HG03097 (cell line): Measurements from ENCODE around the gene NAT16.

ENCODE experiments used
- ATAC-seq: cut with Tn5 transposase; IDR thresholded peaks from one replicate; pipeline ENCODE4 v1.9.1; 2021; ENCODE audit not compliant: unreplicated experiment, low FRiP score

The NAT16 gene

GRCh38 chr7:101180130-101180755 lies at the start of gene NAT16:
NAT16 (minus strand) TSS chr7:101180293; CDS start chr7:101174807, 5,486 bp downstream.
- no peak for ATAC-seq

- ATAC-seq, result no peak
Observed at GRCh38 chr7:101226721-101227120, 46.6 kb upstream of the NAT16 start.

- ATAC-seq, result no peak
Observed at GRCh38 chr7:101225650-101226049, 45.6 kb upstream of the NAT16 start.

- no peak for ATAC-seq
Observed at GRCh38 chr7:101223528-101223927, 43.4 kb upstream of the NAT16 start.

- ATAC-seq, result no peak
Observed at GRCh38 chr7:101222275-101222830, 42.3 kb upstream of the NAT16 start.

- no peak for ATAC-seq
Observed at GRCh38 chr7:101220295-101220694, 40.2 kb upstream of the NAT16 start.

GRCh38 chr7:101218236-101219125 lies 38.4 kb upstream of the NAT16 start:
- no peak for ATAC-seq

- peak; percentile 54 for ATAC-seq
Observed at GRCh38 chr7:101217388-101218235, 37.5 kb upstream of the NAT16 start, which contains the start of the genes PLOD3 and ZNHIT1. PLOD3 (minus strand) TSS chr7:101217581; CDS start chr7:101217274, 307 bp downstream. ZNHIT1 (plus strand) TSS chr7:101218165; CDS start chr7:101218196, 31 bp downstream.

GRCh38 chr7:101216860-101217387 lies 36.8 kb upstream of the NAT16 start:
- ATAC-seq, result peak; percentile 21

- ATAC-seq, result no peak
Observed at GRCh38 chr7:101216001-101216859, 36.1 kb upstream of the NAT16 start.

- no peak for ATAC-seq
Observed at GRCh38 chr7:101212014-101212413, 31.9 kb upstream of the NAT16 start.

- ATAC-seq, result no peak
Observed at GRCh38 chr7:101211501-101211900, 31.4 kb upstream of the NAT16 start.

- ATAC-seq, result no peak
Observed at GRCh38 chr7:101210143-101210542, 30.1 kb upstream of the NAT16 start.

- ATAC-seq, result no peak
Observed at GRCh38 chr7:101208794-101209193, 28.7 kb upstream of the NAT16 start.

- ATAC-seq, result no peak
Observed at GRCh38 chr7:101207459-101207858, 27.4 kb upstream of the NAT16 start.

GRCh38 chr7:101206665-101207042 lies 26.6 kb upstream of the NAT16 start:
- ATAC-seq, result no peak

GRCh38 chr7:101205901-101206664 lies 26.0 kb upstream of the NAT16 start:
- ATAC-seq, result no peak
